ENCODE data around the gene DES.
"Not testable (repeated sequence)": the region's sequence is repeated elsewhere in the genome, so short reads cannot be mapped to it uniquely, and the experiment has no call there.

DES gene

GRCh38 chr2:219404954-219405353 lies 13.2 kb upstream of the DES start:
- POLR2A ChIA-PET, result no interaction called here

GRCh38 chr2:219405451-219405850 lies 12.7 kb upstream of the DES start:
- no peaks in the 10 kb centered on the region for H3K9me3 ChIP-seq (ENCODE audit: control extremely low read depth in 1 of 5, control insufficient read depth in 4 of 5, insufficient read depth in 2 of 5, low read depth in 1 of 5, low read length in 4 of 5)
- H3K27ac ChIP-seq (ENCODE audit: insufficient read depth in 1 of 2, low read depth in 1 of 2, low read length in 2 of 2, poor library complexity in 1 of 2, severe bottlenecking in 2 of 2), result no peak overlapping the region
- H3K4me1 ChIP-seq (ENCODE audit: control extremely low read depth in 1 of 4, control insufficient read depth in 4 of 4, insufficient read depth in 4 of 4, low read length in 3 of 4), result no peaks in the 10 kb centered on the region
- no peak overlapping the region for H3K4me3 ChIP-seq (ENCODE audit: control insufficient read depth in 1 of 7, extremely low read depth in 1 of 7, insufficient read depth in 4 of 7, low read depth in 2 of 7, low read length in 6 of 7)
- 82% methylated on average over 7 of the region's 9 CpGs for WGBS (ENCODE audit: insufficient coverage)
- POLR2A ChIA-PET, result no interaction called here
- no peak for DNase-seq
- peaks cover 0 to 6% (median 0%) of the 10 kb centered on the region in 5 experiments for H3K27me3 ChIP-seq (replicated peaks in 2 of 5; ENCODE audit: control insufficient read depth in 4 of 5, insufficient read depth in 5 of 5, low read length in 4 of 5)
- no peaks in the 10 kb centered on the region for H3K36me3 ChIP-seq (ENCODE audit: control insufficient read depth in 4 of 4, insufficient read depth in 4 of 4, low read length in 3 of 4)
- CTCF ChIA-PET, result interaction anchor here (1.1 to 5.8 kb wide), 7 partner anchors 11 to 118 kb away, joined by 3 to 67 read pairs (median 8); partner anchors contain the start of genes DNPEP and SPEG

More at GRCh38 chr2:219404954-219405353, 13.2 kb upstream of the DES start:
- CTCF ChIA-PET, result interaction anchor here (0.8 to 7.1 kb wide), 11 partner anchors 12 to 124 kb away, joined by 3 to 99 read pairs (median 7); partner anchors contain the start of genes DNPEP and SPEG
- peaks cover 0 to 6% (median 0%) of the 10 kb centered on the region in 5 experiments for H3K27me3 ChIP-seq (replicated peaks in 2 of 5; ENCODE audit: control insufficient read depth in 4 of 5, insufficient read depth in 5 of 5, low read length in 4 of 5)
- no peak overlapping the region for H3K27ac ChIP-seq (ENCODE audit: insufficient read depth in 1 of 2, low read depth in 1 of 2, low read length in 2 of 2, poor library complexity in 1 of 2, severe bottlenecking in 2 of 2)
- 88% methylated on average over 6 of the region's 7 CpGs for WGBS (ENCODE audit: insufficient coverage)
- H3K4me1 ChIP-seq (ENCODE audit: control extremely low read depth in 1 of 4, control insufficient read depth in 4 of 4, insufficient read depth in 4 of 4, low read length in 3 of 4), result no peaks in the 10 kb centered on the region
- no peak for DNase-seq
- H3K36me3 ChIP-seq (ENCODE audit: control insufficient read depth in 4 of 4, insufficient read depth in 4 of 4, low read length in 3 of 4), result no peaks in the 10 kb centered on the region
- no peaks in the 10 kb centered on the region for H3K9me3 ChIP-seq (ENCODE audit: control extremely low read depth in 1 of 5, control insufficient read depth in 4 of 5, insufficient read depth in 2 of 5, low read depth in 1 of 5, low read length in 4 of 5)
- no peak overlapping the region for H3K4me3 ChIP-seq (ENCODE audit: control insufficient read depth in 1 of 7, extremely low read depth in 1 of 7, insufficient read depth in 4 of 7, low read depth in 2 of 7, low read length in 6 of 7)

- Histone ChIP-seq H3K4me3 (ENCODE audit: control insufficient read depth in 1 of 7, extremely low read depth in 1 of 7, insufficient read depth in 4 of 7, low read depth in 2 of 7, low read length in 6 of 7) (no peak overlapping the region), H3K27ac (ENCODE audit: insufficient read depth in 1 of 2, low read depth in 1 of 2, low read length in 2 of 2, poor library complexity in 1 of 2, severe bottlenecking in 2 of 2) (no peak overlapping the region), H3K4me1 (ENCODE audit: control extremely low read depth in 1 of 4, control insufficient read depth in 4 of 4, insufficient read depth in 4 of 4, low read length in 3 of 4) (no peaks in the 10 kb centered on the region), H3K36me3 (ENCODE audit: control insufficient read depth in 4 of 4, insufficient read depth in 4 of 4, low read length in 3 of 4) (no peaks in the 10 kb centered on the region), H3K27me3 (replicated peaks in 2 of 5; ENCODE audit: control insufficient read depth in 4 of 5, insufficient read depth in 5 of 5, low read length in 4 of 5) (peaks cover 0 to 6% (median 0%) of the 10 kb centered on the region in 5 experiments), H3K9me3 (ENCODE audit: control extremely low read depth in 1 of 5, control insufficient read depth in 4 of 5, insufficient read depth in 2 of 5, low read depth in 1 of 5, low read length in 4 of 5) (no peaks in the 10 kb centered on the region)
- no peak for DNase-seq
- ChIA-PET POLR2A (no interaction called here), CTCF (interaction anchor here (0.6 kb wide), 2 partner anchors 35 to 105 kb away, joined by 3 read pairs; no protein-coding TSS in a partner anchor)
- WGBS (ENCODE audit: insufficient coverage), result 92% methylated on average over 6 of the region's 7 CpGs
Observed at GRCh38 chr2:219405958-219406860, 12.0 kb upstream of the DES start.

GRCh38 chr2:219406861-219407230 lies 11.3 kb upstream of the DES start:
- Histone ChIP-seq H3K36me3 (ENCODE audit: control insufficient read depth in 4 of 4, insufficient read depth in 4 of 4, low read length in 3 of 4) (no peaks in the 10 kb centered on the region), H3K9me3 (ENCODE audit: control extremely low read depth in 1 of 5, control insufficient read depth in 4 of 5, insufficient read depth in 2 of 5, low read depth in 1 of 5, low read length in 4 of 5) (no peaks in the 10 kb centered on the region), H3K4me1 (ENCODE audit: control extremely low read depth in 1 of 4, control insufficient read depth in 4 of 4, insufficient read depth in 4 of 4, low read length in 3 of 4) (no peaks in the 10 kb centered on the region), H3K27ac (ENCODE audit: insufficient read depth in 1 of 2, low read depth in 1 of 2, low read length in 2 of 2, poor library complexity in 1 of 2, severe bottlenecking in 2 of 2) (no peak overlapping the region), H3K4me3 (ENCODE audit: control insufficient read depth in 1 of 7, extremely low read depth in 1 of 7, insufficient read depth in 4 of 7, low read depth in 2 of 7, low read length in 6 of 7) (no peak overlapping the region), H3K27me3 (replicated peaks in 2 of 5; ENCODE audit: control insufficient read depth in 4 of 5, insufficient read depth in 5 of 5, low read length in 4 of 5) (peaks cover 0 to 6% (median 0%) of the 10 kb centered on the region in 5 experiments)
- CTCF ChIA-PET, result no interaction called here
- 100% methylated on average over 2 of the region's 3 CpGs for WGBS (ENCODE audit: insufficient coverage)
- POLR2A ChIA-PET, result no interaction called here
- DNase-seq, result no peak

GRCh38 chr2:219407343-219407742 lies 10.8 kb upstream of the DES start:
- H3K27me3 ChIP-seq (replicated peaks in 2 of 5; ENCODE audit: control insufficient read depth in 4 of 5, insufficient read depth in 5 of 5, low read length in 4 of 5); H3K4me3 ChIP-seq (ENCODE audit: control insufficient read depth in 1 of 7, extremely low read depth in 1 of 7, insufficient read depth in 4 of 7, low read depth in 2 of 7, low read length in 6 of 7); CTCF ChIA-PET: not testable (repeated sequence)

GRCh38 chr2:219408204-219408603 lies 10.0 kb upstream of the DES start:
- ChIA-PET CTCF (interaction anchor here (1.3 to 1.6 kb wide), 2 partner anchors 16 to 122 kb away, joined by 3 read pairs; no protein-coding TSS in a partner anchor), POLR2A (no interaction called here)
- no peak overlapping the region for H3K4me3 ChIP-seq (ENCODE audit: control insufficient read depth in 1 of 7, extremely low read depth in 1 of 7, insufficient read depth in 4 of 7, low read depth in 2 of 7, low read length in 6 of 7)
- no peak overlapping the region for H3K27ac ChIP-seq (ENCODE audit: insufficient read depth in 1 of 2, low read depth in 1 of 2, low read length in 2 of 2, poor library complexity in 1 of 2, severe bottlenecking in 2 of 2)
- no peak for DNase-seq
- H3K9me3 ChIP-seq (ENCODE audit: control extremely low read depth in 1 of 5, control insufficient read depth in 4 of 5, insufficient read depth in 2 of 5, low read depth in 1 of 5, low read length in 4 of 5), result peaks cover 0 to 4% (median 0%) of the 10 kb centered on the region in 5 experiments
- H3K4me1 ChIP-seq (ENCODE audit: control extremely low read depth in 1 of 4, control insufficient read depth in 4 of 4, insufficient read depth in 4 of 4, low read length in 3 of 4), result no peaks in the 10 kb centered on the region
- 92% methylated on average over 5 of the region's 5 CpGs for WGBS (ENCODE audit: insufficient coverage)
- no peaks in the 10 kb centered on the region for H3K36me3 ChIP-seq (ENCODE audit: control insufficient read depth in 4 of 4, insufficient read depth in 4 of 4, low read length in 3 of 4)
- H3K27me3 ChIP-seq (replicated peaks in 2 of 5; ENCODE audit: control insufficient read depth in 4 of 5, insufficient read depth in 5 of 5, low read length in 4 of 5), result peaks cover 0 to 6% (median 3%) of the 10 kb centered on the region in 5 experiments

More at GRCh38 chr2:219407343-219407742, 10.8 kb upstream of the DES start:
- H3K4me1 ChIP-seq (ENCODE audit: control extremely low read depth in 1 of 4, control insufficient read depth in 4 of 4, insufficient read depth in 4 of 4, low read length in 3 of 4); DNase-seq; H3K9me3 ChIP-seq (ENCODE audit: control extremely low read depth in 1 of 5, control insufficient read depth in 4 of 5, insufficient read depth in 2 of 5, low read depth in 1 of 5, low read length in 4 of 5); H3K27ac ChIP-seq (ENCODE audit: insufficient read depth in 1 of 2, low read depth in 1 of 2, low read length in 2 of 2, poor library complexity in 1 of 2, severe bottlenecking in 2 of 2); H3K36me3 ChIP-seq (ENCODE audit: control insufficient read depth in 4 of 4, insufficient read depth in 4 of 4, low read length in 3 of 4); POLR2A ChIA-PET: not testable (repeated sequence)
- WGBS (ENCODE audit: insufficient coverage), result 100% methylated on average over 3 of the region's 5 CpGs

GRCh38 chr2:219408631-219409030 lies 9.5 kb upstream of the DES start:
- Histone ChIP-seq H3K4me3 (ENCODE audit: control insufficient read depth in 1 of 7, extremely low read depth in 1 of 7, insufficient read depth in 4 of 7, low read depth in 2 of 7, low read length in 6 of 7) (no peak overlapping the region), H3K36me3 (ENCODE audit: control insufficient read depth in 4 of 4, insufficient read depth in 4 of 4, low read length in 3 of 4) (no peaks in the 10 kb centered on the region), H3K9me3 (ENCODE audit: control extremely low read depth in 1 of 5, control insufficient read depth in 4 of 5, insufficient read depth in 2 of 5, low read depth in 1 of 5, low read length in 4 of 5) (peaks cover 0 to 5% (median 0%) of the 10 kb centered on the region in 5 experiments), H3K27me3 (replicated peaks in 2 of 5; ENCODE audit: control insufficient read depth in 4 of 5, insufficient read depth in 5 of 5, low read length in 4 of 5) (peaks cover 0 to 7% (median 6%) of the 10 kb centered on the region in 5 experiments), H3K27ac (ENCODE audit: insufficient read depth in 1 of 2, low read depth in 1 of 2, low read length in 2 of 2, poor library complexity in 1 of 2, severe bottlenecking in 2 of 2) (no peak overlapping the region), H3K4me1 (ENCODE audit: control extremely low read depth in 1 of 4, control insufficient read depth in 4 of 4, insufficient read depth in 4 of 4, low read length in 3 of 4) (no peaks in the 10 kb centered on the region)
- 95% methylated on average over 3 of the region's 8 CpGs for WGBS (ENCODE audit: insufficient coverage)
- POLR2A ChIA-PET, result no interaction called here
- CTCF ChIA-PET, result interaction anchor here (0.7 to 1.6 kb wide), 5 partner anchors 16 to 121 kb away, joined by 3 read pairs; no protein-coding TSS in a partner anchor
- no peak for DNase-seq
